ENCODE measurements around the gene DIRAS1.

Gene DIRAS1

DNA sequence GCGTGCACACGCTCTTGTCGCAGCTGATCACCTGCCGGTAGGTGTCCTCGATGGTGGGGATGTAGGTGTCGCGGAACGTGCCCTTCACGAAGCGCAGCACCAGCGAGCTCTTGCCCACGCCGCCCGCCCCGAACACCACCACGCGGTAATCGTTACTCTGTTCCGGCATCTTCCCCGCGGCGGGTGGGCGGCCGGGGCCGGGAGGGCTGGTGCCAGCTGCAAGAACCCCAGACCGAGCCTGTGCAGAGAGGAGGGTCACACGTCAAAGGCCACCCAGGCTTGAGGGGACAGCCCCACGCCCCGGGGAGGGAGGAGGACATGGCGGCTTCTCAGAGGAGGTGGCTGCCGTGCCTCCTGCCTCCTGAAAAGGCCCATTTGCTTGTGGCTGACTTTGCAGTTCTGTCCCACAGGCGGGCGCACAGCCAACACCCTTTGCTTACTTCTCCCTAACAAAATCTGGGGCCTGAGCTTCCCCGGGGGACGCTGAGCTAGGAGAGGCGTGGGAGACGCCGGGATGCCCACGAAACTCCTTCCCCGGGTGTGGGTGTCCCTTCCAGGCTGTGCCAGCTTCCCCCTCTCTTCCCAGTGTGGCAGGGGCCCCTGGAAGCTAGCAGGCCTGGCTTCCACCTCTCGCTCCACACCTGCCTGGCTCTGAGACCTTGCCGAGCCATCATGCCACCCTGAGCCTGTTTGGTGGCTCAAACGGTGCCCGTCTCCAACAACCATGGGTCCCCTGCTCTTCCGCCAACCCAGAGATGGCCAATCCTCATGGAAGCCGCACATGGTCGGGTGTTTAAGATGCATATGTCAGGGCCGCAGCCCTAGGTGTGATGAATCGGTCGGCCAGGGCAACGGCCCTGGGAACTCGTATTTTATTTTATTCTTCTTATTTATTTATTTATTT is 3.3 kb downstream of the DIRAS1 start:
- Histone ChIP-seq H3K9me2 (replicated peaks; ENCODE audit: control insufficient read depth, low read length) (no peaks in the 10 kb centered on the region), H3K9me3 (ENCODE audit: control insufficient read depth, insufficient read depth, low read length) (peaks cover 10% of the 10 kb centered on the region; the same call in 1 of the 2 replicates), H3F3A (ENCODE audit: control insufficient read depth, insufficient read depth) (0 out of 2 replicates have a peak, but pooled peaks cover under 1% of the 10 kb centered on the region), H3K4me1 (ENCODE audit: control insufficient read depth, low read length) (peaks cover 31% of the 10 kb centered on the region), H3K4me3 (ENCODE audit: low read length) (no peak overlapping the region), H3K36me3 (ENCODE audit: control insufficient read depth, low read length) (peaks cover 8% of the 10 kb centered on the region), H3K4me2 (ENCODE audit: low read length) (no peak overlapping the region), H3K27me3 (ENCODE audit: control insufficient read depth, low read length) (peaks cover 24% of the 10 kb centered on the region), H3K27ac (ENCODE audit: low read depth, low read length) (no peak overlapping the region), H3K79me2 (ENCODE audit: control insufficient read depth, low read length) (no peaks in the 10 kb centered on the region), H4K20me1 (ENCODE audit: control insufficient read depth, insufficient read depth, low read depth, low read length) (no peaks in the 10 kb centered on the region)
- no peak for TF ChIP-seq EZH2phosphoT487 (IDR thresholded peaks at IDR 0.05; ENCODE audit: borderline replicate concordance, low read length)
- TF ChIP-seq, protein P1, sequence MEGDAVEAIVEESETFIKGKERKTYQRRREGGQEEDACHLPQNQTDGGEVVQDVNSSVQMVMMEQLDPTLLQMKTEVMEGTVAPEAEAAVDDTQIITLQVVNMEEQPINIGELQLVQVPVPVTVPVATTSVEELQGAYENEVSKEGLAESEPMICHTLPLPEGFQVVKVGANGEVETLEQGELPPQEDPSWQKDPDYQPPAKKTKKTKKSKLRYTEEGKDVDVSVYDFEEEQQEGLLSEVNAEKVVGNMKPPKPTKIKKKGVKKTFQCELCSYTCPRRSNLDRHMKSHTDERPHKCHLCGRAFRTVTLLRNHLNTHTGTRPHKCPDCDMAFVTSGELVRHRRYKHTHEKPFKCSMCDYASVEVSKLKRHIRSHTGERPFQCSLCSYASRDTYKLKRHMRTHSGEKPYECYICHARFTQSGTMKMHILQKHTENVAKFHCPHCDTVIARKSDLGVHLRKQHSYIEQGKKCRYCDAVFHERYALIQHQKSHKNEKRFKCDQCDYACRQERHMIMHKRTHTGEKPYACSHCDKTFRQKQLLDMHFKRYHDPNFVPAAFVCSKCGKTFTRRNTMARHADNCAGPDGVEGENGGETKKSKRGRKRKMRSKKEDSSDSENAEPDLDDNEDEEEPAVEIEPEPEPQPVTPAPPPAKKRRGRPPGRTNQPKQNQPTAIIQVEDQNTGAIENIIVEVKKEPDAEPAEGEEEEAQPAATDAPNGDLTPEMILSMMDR (IDR thresholded peaks at IDR 0.05; ENCODE audit: low read depth, low read length, poor library complexity, severe bottlenecking) = no peak

DNA sequence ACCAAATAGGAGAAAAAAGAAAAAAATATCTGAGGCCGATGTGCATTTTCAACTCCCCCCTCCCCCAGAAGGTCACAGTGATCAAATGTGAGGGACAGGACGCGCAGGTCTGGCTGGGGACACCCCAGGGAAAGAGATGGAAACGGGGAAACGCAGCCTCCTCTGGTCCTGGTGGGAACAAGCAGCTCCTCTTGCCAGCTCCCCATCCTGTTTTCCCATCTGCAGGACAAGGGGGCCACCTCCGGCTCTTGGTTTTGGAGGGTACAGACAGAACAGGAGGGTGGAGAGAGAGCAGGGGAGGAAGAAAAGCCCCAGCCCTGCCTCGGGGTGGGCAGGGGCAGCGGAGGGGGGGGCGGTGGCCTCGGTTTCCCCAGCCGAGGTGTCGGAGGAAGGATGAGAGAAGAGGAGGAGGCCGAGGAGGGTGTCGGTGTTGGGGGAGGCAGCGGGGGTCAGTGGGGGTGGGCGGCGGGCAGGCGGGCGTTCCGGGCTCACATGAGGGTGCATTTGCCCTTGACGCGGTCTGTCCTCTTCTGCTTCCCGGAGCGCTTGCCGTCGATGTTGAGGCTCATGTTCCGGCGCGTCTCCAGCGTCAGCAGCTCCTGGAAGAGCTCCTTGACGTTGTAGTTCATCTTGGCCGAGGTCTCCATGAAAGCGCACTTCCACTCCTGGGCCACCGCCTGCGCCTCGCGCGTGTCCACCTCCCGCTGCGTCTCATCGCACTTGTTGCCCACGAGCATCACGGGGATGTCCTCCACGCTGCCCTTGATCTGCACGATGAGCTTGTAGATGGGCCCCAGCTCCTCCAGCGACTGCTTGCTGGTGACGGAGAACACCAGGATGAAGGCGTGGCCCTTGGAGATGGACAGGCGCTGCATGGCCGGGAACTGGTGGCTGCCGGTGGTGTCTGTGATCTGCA is 4.2 kb downstream of the DIRAS1 start:
- Histone ChIP-seq H3K27ac (ENCODE audit: low read depth, low read length) (no peak overlapping the region), H3K9me3 (ENCODE audit: control insufficient read depth, insufficient read depth, low read length) (peaks cover 10% of the 10 kb centered on the region; the same call in 1 of the 2 replicates), H3K4me2 (ENCODE audit: low read length) (no peak overlapping the region), H3F3A (ENCODE audit: control insufficient read depth, insufficient read depth) (peaks cover 8% of the 10 kb centered on the region; the same call in 1 of the 2 replicates), H3K36me3 (ENCODE audit: control insufficient read depth, low read length) (peaks cover 8% of the 10 kb centered on the region), H3K79me2 (ENCODE audit: control insufficient read depth, low read length) (no peaks in the 10 kb centered on the region), H3K9me2 (replicated peaks; ENCODE audit: control insufficient read depth, low read length) (no peaks in the 10 kb centered on the region), H4K20me1 (ENCODE audit: control insufficient read depth, insufficient read depth, low read depth, low read length) (no peaks in the 10 kb centered on the region), H3K4me3 (ENCODE audit: low read length) (no peak overlapping the region), H3K4me1 (ENCODE audit: control insufficient read depth, low read length) (peaks cover 34% of the 10 kb centered on the region), H3K27me3 (ENCODE audit: control insufficient read depth, low read length) (peaks cover 15% of the 10 kb centered on the region)
- TF ChIP-seq EZH2phosphoT487 (IDR thresholded peaks at IDR 0.05; ENCODE audit: borderline replicate concordance, low read length) = no peak
- TF ChIP-seq, protein P1 (IDR thresholded peaks at IDR 0.05; ENCODE audit: low read depth, low read length, poor library complexity, severe bottlenecking) = no peak

- Histone ChIP-seq H3K9me2 (replicated peaks; ENCODE audit: control insufficient read depth, low read length) (no peaks in the 10 kb centered on the region), H3F3A (ENCODE audit: control insufficient read depth, insufficient read depth) (peaks cover 8% of the 10 kb centered on the region; the same call in 1 of the 2 replicates), H3K4me2 (ENCODE audit: low read length) (no peak overlapping the region), H4K20me1 (ENCODE audit: control insufficient read depth, insufficient read depth, low read depth, low read length) (no peaks in the 10 kb centered on the region), H3K4me3 (ENCODE audit: low read length) (no peak overlapping the region), H3K36me3 (ENCODE audit: control insufficient read depth, low read length) (peaks cover 8% of the 10 kb centered on the region), H3K9me3 (ENCODE audit: control insufficient read depth, insufficient read depth, low read length) (peaks cover 10% of the 10 kb centered on the region; the same call in 1 of the 2 replicates), H3K27ac (ENCODE audit: low read depth, low read length) (no peak overlapping the region), H3K4me1 (ENCODE audit: control insufficient read depth, low read length) (peaks cover 36% of the 10 kb centered on the region), H3K79me2 (ENCODE audit: control insufficient read depth, low read length) (no peaks in the 10 kb centered on the region), H3K27me3 (ENCODE audit: control insufficient read depth, low read length) (peaks cover 9% of the 10 kb centered on the region)
- no peak for TF ChIP-seq EZH2phosphoT487 (IDR thresholded peaks at IDR 0.05; ENCODE audit: borderline replicate concordance, low read length)
- TF ChIP-seq, protein P1 (IDR thresholded peaks at IDR 0.05; ENCODE audit: low read depth, low read length, poor library complexity, severe bottlenecking) = no peak
Measured at GRCh38 chr19:2716275-2716650, 4.9 kb downstream of the DIRAS1 start.
